Fibroblast of upper back skin (primary cell): ENCODE measurements around the gene INTS1.

ENCODE experiments used
- DNase-seq: peaks from one replicate; pipeline ENCODE4 v3.0.0-alpha.2; 2013

INTS1 gene

GRCh38 chr7:1487466-1487865 is 16.7 kb downstream of the INTS1 start:
- no peak for DNase-seq

GRCh38 chr7:1486571-1486970 is 17.6 kb downstream of the INTS1 start:
- no peak for DNase-seq

GRCh38 chr7:1485156-1485555 is 19.0 kb downstream of the INTS1 start:
- no peak for DNase-seq

GRCh38 chr7:1484569-1484968 is 19.6 kb downstream of the INTS1 start:
- no peak for DNase-seq

- no peak for DNase-seq
Observed at GRCh38 chr7:1483536-1484505, 20.4 kb downstream of the INTS1 start.

- no peak for DNase-seq
Observed at GRCh38 chr7:1483079-1483478, 21.1 kb downstream of the INTS1 start.

GRCh38 chr7:1481300-1481699 is 22.9 kb downstream of the INTS1 start:
- DNase-seq = no peak

- DNase-seq = no peak
Observed at GRCh38 chr7:1480670-1481069, 23.5 kb downstream of the INTS1 start.

GRCh38 chr7:1479287-1479686 is 24.9 kb downstream of the INTS1 start:
- DNase-seq = no peak

- no peak for DNase-seq
Observed at GRCh38 chr7:1478480-1478879, 25.7 kb downstream of the INTS1 start.

- DNase-seq = no peak
Observed at GRCh38 chr7:1476859-1477258, 27.3 kb downstream of the INTS1 start.

GRCh38 chr7:1475991-1476390 is 28.2 kb downstream of the INTS1 start:
- no peak for DNase-seq

GRCh38 chr7:1475393-1475792 is 28.8 kb downstream of the INTS1 start:
- no peak for DNase-seq

- no peak for DNase-seq
Observed at GRCh38 chr7:1474736-1475135, 29.5 kb downstream of the INTS1 start.

- DNase-seq = peak; percentile 71
Observed at GRCh38 chr7:1473864-1474512, 30.2 kb downstream of the INTS1 start.

- no peak for DNase-seq
Observed at GRCh38 chr7:1470901-1471300, 33.3 kb downstream of the INTS1 start.

GRCh38 chr7:1468643-1469298 is 35.4 kb downstream of the INTS1 start:
- DNase-seq = no peak

- DNase-seq = no peak
Observed at GRCh38 chr7:1468203-1468602, 36.0 kb downstream of the INTS1 start.

GRCh38 chr7:1466524-1467271 is 37.5 kb downstream of the INTS1 start:
- DNase-seq = peak; percentile 33

GRCh38 chr7:1464694-1465093 is 39.5 kb downstream of the INTS1 start:
- no peak for DNase-seq

- no peak for DNase-seq
Observed at GRCh38 chr7:1463676-1464223, 40.4 kb downstream of the INTS1 start.

GRCh38 chr7:1461646-1462375 is 42.4 kb downstream of the INTS1 start:
- DNase-seq = no peak
